Stimulated activated naive CD8-positive, alpha-beta T cell treated with anti-CD3 and anti-CD28 coated beads, Interleukin-15, Interleukin-2, amounts not matched to agents 100 U/mL and 50 U/mL, for 24 hours (primary cell): Measurements from ENCODE around the gene RCC1.
"Not testable (repeated sequence)": the region's sequence is repeated elsewhere in the genome, so short reads cannot be mapped to it uniquely, and the experiment has no call there.

Experiments used
- ATAC-seq: fragments of 150-1000 bp; cut with Tn5 transposase; one replicate; pipeline ENCODE4 v1.10.0; 2021
- DNase-seq: peaks from one replicate; pipeline ENCODE4 v3.0.0; 2021

Gene RCC1

GRCh38 chr1:28510970-28511440, 5.2 kb downstream of the RCC1 start:
- ATAC-seq (peak; percentile 12), DNase-seq (peak; percentile 39)

- DNase-seq, result peak; percentile 38
- no peak for ATAC-seq
Observed at GRCh38 chr1:28512058-28512611, 6.3 kb downstream of the RCC1 start.

GRCh38 chr1:28514445-28514933, 8.6 kb downstream of the RCC1 start:
- peak; percentile 25 for DNase-seq
- not testable (repeated sequence) for ATAC-seq

DNA sequence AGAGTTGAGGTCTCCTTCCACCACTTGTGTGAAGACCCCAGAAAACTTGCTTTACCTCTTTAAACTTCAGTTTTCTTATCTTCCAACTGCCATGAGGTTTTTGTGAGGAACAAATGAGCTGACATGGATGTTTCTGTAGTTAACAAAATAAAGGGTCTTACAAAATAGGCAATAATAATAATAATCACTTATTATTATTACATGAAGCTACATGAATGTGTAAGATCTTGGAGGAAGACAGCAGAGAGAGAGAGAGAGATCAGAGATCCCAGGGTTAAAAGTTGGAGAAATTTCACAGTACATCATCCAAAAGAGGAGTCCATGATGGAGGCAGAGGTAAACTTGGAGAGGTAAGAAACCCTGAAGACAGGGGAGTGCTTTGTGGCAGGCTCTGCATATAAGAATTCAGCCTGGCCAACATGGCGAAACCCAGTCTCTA, 10.7 kb downstream of the RCC1 start:
- ATAC-seq (no peak), DNase-seq (no peak)

DNA sequence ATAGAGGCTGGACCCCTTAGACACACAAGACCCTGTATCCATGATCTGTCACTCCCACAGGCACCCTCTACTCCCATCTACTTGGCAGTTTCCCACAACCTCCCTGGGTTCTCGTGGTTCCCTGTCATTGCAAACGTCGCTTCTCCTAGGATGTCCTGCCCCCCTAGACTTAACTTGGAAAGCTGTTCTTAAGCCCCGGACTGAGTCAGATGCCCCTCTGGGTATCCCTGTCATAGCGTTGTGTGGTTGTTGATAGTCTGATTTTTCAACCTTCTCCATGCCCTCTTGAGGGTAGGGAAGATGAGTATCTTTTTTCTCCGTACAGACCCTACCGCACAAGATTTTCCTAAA, 11.8 kb downstream of the RCC1 start:
- DNase-seq (no peak), ATAC-seq (peak; percentile 7)

DNA sequence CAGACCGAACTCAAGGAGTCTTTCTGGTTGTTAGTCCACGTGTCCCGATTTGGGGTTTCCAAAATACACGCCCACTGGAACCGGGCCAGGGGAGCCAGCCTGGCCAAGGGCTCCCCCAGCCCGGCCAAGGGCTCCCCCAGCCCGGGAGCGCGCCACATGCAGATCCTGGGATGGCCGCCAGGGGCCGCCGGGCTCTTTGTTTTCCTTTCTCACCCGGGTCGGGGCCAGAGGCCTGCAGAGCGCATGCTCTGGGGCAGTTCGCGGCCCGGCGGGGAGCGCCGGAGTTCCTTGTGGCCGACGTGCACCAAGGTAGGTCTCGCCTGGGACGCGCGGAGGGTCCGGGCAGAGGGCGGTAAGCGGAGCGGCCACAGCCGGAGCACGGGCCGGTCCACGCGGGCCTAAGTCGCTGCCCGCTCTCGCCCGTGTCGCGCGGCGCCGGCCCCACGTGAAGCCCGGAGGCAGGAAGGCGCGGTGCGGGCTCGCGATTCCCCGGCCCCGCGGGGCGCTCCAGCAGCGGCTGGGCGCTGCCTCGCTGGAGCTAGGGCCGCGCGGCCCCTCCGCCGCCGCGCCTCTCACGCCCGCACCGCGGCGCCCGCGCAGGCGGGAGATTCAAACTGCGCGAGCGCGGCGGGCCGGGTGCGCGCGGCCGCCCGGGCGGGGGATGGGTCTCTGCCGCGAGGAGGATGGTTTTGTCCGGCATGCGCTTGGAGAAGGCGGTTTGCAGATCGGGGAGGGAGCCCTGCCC, 12.3 kb downstream of the RCC1 start:
- ATAC-seq, result peak; percentile 65
- DNase-seq, result peak; percentile 95

DNA sequence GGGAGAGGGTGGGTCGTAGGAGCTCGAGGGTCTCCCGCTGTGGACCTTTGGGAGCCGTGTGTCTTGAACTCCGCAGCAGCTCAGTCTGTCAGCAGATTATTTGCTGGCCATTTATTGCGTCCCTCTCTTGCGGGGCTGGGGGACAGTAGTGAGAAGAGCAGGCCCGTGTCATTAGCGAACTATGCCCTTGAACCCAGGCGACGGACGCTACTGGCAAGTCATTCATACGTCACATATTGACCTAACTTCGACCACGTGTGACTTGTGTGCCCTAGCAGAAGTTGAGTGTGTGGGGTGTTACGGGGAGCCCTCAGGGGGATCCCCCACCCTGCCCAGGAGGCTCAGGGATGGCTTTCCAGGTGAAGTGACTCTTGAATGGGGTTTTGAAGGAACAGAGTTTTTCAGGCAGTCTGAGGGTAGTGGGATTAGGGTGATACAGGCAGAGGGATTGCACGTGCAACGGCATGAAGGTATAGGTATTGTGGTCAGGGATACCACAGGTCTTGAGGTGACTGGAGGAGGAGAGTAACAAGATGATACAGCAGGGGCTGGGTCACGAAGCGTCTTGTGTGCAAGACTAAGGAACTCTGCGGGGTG, 13.0 kb downstream of the RCC1 start:
- DNase-seq, result peak; percentile 63
- ATAC-seq, result peak; percentile 55

GRCh38 chr1:28519946-28520725, 14.3 kb downstream of the RCC1 start:
- no peak for ATAC-seq
- no peak for DNase-seq

- not testable (repeated sequence) for ATAC-seq, DNase-seq
Observed at GRCh38 chr1:28520796-28521195, 15.0 kb downstream of the RCC1 start.

DNA sequence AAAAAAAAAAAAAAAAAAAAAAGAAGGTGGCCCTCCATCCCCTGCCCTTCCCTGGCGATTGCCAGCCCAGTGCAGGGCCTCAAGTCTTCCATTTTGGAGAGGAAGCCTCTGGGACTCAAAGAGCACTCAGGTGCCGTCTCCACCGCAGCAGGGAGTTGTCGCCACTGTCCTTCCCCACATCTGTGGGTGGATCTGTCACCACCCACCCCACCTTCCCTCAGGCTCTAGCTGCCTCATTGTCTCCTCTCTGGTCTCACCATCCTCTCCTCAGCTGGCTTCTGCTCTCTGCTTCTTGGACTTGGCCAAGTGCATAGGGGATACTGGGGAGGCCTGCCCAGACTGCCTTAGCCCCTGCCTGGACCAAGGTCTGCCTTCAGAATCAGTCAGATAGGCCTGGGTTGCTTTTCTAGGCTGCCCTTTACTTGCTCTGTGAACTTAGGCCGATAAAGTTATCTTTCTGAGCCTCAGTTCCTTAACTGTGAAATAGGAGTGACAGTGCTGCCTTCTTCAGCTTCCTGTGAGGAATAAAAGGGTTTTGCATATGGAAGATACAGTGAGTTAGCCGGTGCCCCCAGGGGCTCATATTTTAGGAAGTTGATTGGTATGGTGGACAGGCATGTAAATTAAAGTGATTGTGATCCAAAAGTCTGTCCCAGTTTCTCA, 15.8 kb downstream of the RCC1 start:
- no peak for ATAC-seq
- no peak for DNase-seq

GRCh38 chr1:28522537-28522936, 16.7 kb downstream of the RCC1 start:
- ATAC-seq, DNase-seq: not testable (repeated sequence)

GRCh38 chr1:28525002-28525642, 19.3 kb downstream of the RCC1 start:
- not testable (repeated sequence) for ATAC-seq, DNase-seq

DNA sequence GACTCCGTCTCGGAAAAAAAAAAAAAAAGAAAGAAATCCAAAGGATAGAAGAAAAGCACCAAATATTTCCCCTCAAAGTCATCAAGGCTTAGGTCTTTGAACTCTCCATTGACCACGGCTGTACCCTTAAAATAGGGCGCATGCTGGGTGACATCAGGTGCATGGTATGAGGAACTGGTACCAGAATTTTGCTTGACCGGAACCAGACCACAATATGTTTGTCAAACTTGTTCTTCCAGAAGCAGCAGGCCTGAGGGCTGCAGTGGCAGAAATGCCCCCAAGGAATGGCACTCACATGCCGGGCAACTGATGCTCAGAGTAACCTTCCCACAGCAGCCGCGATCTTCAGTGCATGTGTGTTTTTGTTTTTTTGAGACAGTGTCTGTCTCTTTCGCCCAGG, 21.0 kb downstream of the RCC1 start:
- ATAC-seq, result no peak
- DNase-seq, result no peak

DNA sequence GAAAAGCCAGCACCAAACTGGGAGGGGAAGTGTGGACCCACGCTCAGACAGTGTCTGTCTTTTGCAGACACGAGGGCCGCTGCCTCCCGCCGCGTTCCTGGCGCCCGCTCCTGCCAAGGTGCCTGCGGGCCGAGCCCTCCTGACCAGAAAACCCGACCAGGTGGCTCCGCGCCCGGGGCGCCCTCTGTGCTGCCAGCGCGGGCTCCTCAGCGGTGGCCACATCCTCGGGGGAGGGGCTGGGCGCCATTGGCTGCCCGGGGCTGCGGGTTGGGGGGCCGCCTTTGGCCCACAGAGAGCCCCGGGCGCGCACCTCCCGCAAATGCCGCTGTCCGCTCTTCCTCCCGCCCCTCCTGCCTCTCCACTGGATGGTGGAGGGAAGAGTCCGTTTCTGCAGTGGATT, 24.6 kb downstream of the RCC1 start:
- no peak for DNase-seq
- ATAC-seq, result no peak

- ATAC-seq (no peak), DNase-seq (no peak)
Observed at GRCh38 chr1:28534671-28535070, 28.8 kb downstream of the RCC1 start.

DNA sequence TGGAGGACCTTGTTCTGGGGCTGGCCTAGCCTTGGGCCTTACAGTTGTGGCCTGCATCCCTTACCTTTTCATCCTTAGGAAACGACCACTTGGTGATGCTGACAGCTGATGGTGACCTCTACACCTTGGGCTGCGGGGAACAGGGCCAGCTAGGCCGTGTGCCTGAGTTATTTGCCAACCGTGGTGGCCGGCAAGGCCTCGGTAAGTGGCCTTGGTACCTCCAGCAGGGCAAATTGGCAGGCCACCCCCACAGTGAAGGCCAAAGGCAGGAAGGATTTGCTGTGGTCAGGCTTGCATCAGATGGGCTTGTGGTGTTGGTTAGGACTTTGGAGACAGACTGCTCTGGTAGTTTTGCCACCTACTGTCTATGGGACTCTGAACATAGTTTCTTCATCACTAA, 29.3 kb downstream of the RCC1 start:
- ATAC-seq (no peak), DNase-seq (no peak)

DNA sequence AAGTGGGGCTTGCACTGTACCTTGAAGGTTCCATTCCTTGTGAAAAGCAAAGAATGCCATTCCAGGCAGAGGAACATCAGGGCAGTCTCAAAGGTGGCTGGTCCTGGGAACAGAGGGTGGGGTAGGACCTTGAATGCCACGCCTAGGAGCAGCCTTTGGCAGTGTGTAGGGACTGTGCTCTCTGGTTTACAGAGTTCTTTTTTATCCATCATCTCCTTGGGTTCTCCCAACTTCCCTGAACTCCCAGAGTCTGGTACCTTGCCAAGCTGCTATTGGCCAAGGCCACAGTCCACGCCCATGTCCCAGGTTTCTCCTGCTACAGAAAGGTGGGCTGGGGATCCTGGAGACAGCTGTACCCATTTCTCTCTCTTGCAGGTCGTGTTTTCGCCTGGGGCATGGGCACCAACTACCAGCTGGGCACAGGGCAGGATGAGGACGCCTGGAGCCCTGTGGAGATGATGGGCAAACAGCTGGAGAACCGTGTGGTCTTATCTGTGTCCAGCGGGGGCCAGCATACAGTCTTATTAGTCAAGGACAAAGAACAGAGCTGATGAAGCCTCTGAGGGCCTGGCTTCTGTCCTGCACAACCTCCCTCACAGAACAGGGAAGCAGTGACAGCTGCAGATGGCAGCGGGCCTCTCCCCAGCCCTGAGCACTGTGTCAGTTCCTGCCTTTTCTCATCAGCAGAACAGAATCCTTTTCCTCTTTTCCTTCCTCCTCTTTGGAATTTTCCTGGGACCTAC, 31.8 kb downstream of the RCC1 start:
- DNase-seq, result no peak

DNA sequence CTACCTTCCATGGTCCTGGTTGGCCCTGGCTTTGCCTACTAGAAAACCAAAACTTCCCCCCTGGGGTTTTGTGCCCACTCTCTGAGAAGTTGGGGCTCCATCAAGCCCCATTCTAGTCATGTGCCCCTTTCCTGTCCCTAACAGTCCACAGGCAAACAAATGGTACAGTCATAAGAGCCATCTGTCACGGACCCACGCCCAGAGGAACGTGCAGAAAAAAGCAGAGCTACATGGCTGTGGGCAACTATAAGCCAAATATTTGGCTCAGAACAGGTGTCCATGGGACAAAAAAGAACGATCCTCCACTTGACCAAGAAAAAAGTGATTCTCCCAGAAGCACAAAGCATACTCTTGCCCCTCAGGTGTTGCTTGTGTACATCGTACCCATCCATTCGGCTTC, 32.4 kb downstream of the RCC1 start:
- no peak for DNase-seq

More for the DNA sequence above, 31.8 kb downstream of the RCC1 start:
- peak; percentile 19 for ATAC-seq

GRCh38 chr1:28540651-28541050, 34.8 kb downstream of the RCC1 start:
- ATAC-seq (no peak), DNase-seq (no peak)

More for the DNA sequence above, 32.4 kb downstream of the RCC1 start:
- ATAC-seq, result no peak

- not testable (repeated sequence) for ATAC-seq, DNase-seq
Observed at GRCh38 chr1:28541414-28542015, 35.7 kb downstream of the RCC1 start.
